Subcutaneous abdominal adipose tissue (tissue), 5 donors: ENCODE measurements around the gene MBTD1.
"Not testable (repeated sequence)": the region's sequence is repeated elsewhere in the genome, so short reads cannot be mapped to it uniquely, and the experiment has no call there.

Experiments used
- H3K27ac ChIP-seq: one replicate; pipeline ENCODE4 v1.7.0; 2013; ENCODE audit warnings: low read depth, mild to moderate bottlenecking, inconsistent platforms, low read length, moderate library complexity
- H3K27me3 ChIP-seq, 5 donors: one replicate each; pipeline ENCODE4 v1.7.0; 2013; ENCODE audit warnings: low read length in 5 of 5, inconsistent platforms in 1 of 5; ENCODE audit not compliant: control insufficient read depth in 5 of 5, insufficient read depth in 4 of 5
- H3K36me3 ChIP-seq, 5 donors: one replicate each; pipeline ENCODE4 v1.7.0; 2013; ENCODE audit warnings: low read length in 5 of 5; ENCODE audit not compliant: control insufficient read depth in 5 of 5, insufficient read depth in 5 of 5
- H3K4me1 ChIP-seq, 5 donors: one replicate each; pipeline ENCODE4 v1.7.0; 2013; ENCODE audit warnings: low read length in 5 of 5, mild to moderate bottlenecking in 3 of 5, moderate library complexity in 1 of 5; ENCODE audit not compliant: control insufficient read depth in 5 of 5, insufficient read depth in 5 of 5
- H3K4me3 ChIP-seq, 5 donors: one replicate each; pipeline ENCODE4 v1.7.0; 2013; ENCODE audit warnings: low read length in 5 of 5, low read depth in 1 of 5
- H3K9ac ChIP-seq, 5 donors: one replicate each; pipeline ENCODE4 v1.7.0; 2013; ENCODE audit warnings: low read length in 5 of 5, mild to moderate bottlenecking in 4 of 5, moderate library complexity in 3 of 5
- H3K9me3 ChIP-seq, 5 donors: one replicate each; pipeline ENCODE4 v1.7.0; 2013; ENCODE audit warnings: low read length in 5 of 5; ENCODE audit not compliant: control insufficient read depth in 5 of 5
- donor health status: healthy.
- donor health status: healthy.
- donor health status: healthy.
- donor health status: healthy.
- donor health status: healthy.

The MBTD1 gene

GRCh38 chr17:51259564-51260236 lies at the start of gene MBTD1:
Gene MBTD1, minus strand, starts transcription at chr17:51260049. Its CDS starts 34,888 bp downstream, at chr17:51225161.
- Histone ChIP-seq H3K9ac (peak within 1 kb of the TSS; percentile 70 to 99 (median 91)), H3K4me1 (peaks cover 10 to 47% (median 37%) of the 10 kb centered on the region in 5 donors), H3K9me3 (no peaks in the 10 kb centered on the region), H3K27me3 (peaks cover 0 to 4% (median 0%) of the 10 kb centered on the region in 5 donors), H3K4me3 (peak within 1 kb of the TSS; percentile 70 to 93 (median 85)), H3K27ac (peak within 1 kb of the TSS; percentile 97), H3K36me3 (peaks cover 0 to 10% (median 4%) of the 10 kb centered on the region in 5 donors)

GRCh38 chr17:51305182-51305581 lies 45.3 kb upstream of the MBTD1 start:
- Histone ChIP-seq H3K4me3 (no peak overlapping the region), H3K4me1 (no peaks in the 10 kb centered on the region), H3K27me3 (no peaks in the 10 kb centered on the region), H3K9ac (no peak overlapping the region), H3K36me3 (no peaks in the 10 kb centered on the region), H3K27ac (no peak overlapping the region), H3K9me3 (no peaks in the 10 kb centered on the region)

GRCh38 chr17:51299859-51300258 lies 40.0 kb upstream of the MBTD1 start:
- H3K9ac ChIP-seq, result peak overlapping the region in 1 of 5 donors; percentile 4
- peaks cover 5 to 22% (median 15%) of the 10 kb centered on the region in 5 donors for H3K36me3 ChIP-seq
- H3K4me1 ChIP-seq, result no peaks in the 10 kb centered on the region
- H3K27me3 ChIP-seq, result no peaks in the 10 kb centered on the region
- no peak overlapping the region for H3K27ac ChIP-seq
- H3K4me3 ChIP-seq, result no peak overlapping the region
- H3K9me3 ChIP-seq, result no peaks in the 10 kb centered on the region

GRCh38 chr17:51298508-51299371 lies 38.9 kb upstream of the MBTD1 start:
- no peak overlapping the region for H3K9ac ChIP-seq
- no peak overlapping the region for H3K4me3 ChIP-seq
- H3K27ac ChIP-seq, result no peak overlapping the region
- no peaks in the 10 kb centered on the region for H3K9me3 ChIP-seq
- no peaks in the 10 kb centered on the region for H3K4me1 ChIP-seq
- peaks cover 5 to 24% (median 15%) of the 10 kb centered on the region in 5 donors for H3K36me3 ChIP-seq
- no peaks in the 10 kb centered on the region for H3K27me3 ChIP-seq

GRCh38 chr17:51294338-51294737 lies 34.5 kb upstream of the MBTD1 start:
- H3K4me1 ChIP-seq, H3K9ac ChIP-seq, H3K4me3 ChIP-seq, H3K27ac ChIP-seq, H3K9me3 ChIP-seq, H3K27me3 ChIP-seq: not testable (repeated sequence)
- H3K36me3 ChIP-seq, result peaks cover 22 to 59% (median 36%) of the 10 kb centered on the region in 5 donors

GRCh38 chr17:51289696-51290111 lies 29.9 kb upstream of the MBTD1 start:
- H3K4me3 ChIP-seq, result no peak overlapping the region
- no peak overlapping the region for H3K9ac ChIP-seq
- H3K27me3 ChIP-seq, result no peaks in the 10 kb centered on the region
- H3K9me3 ChIP-seq, result no peaks in the 10 kb centered on the region
- peaks cover 44 to 85% (median 53%) of the 10 kb centered on the region in 5 donors for H3K36me3 ChIP-seq
- H3K27ac ChIP-seq, result no peak overlapping the region
- no peaks in the 10 kb centered on the region for H3K4me1 ChIP-seq

- Histone ChIP-seq H3K9ac (no peak overlapping the region), H3K27me3 (no peaks in the 10 kb centered on the region), H3K27ac (no peak overlapping the region), H3K36me3 (peaks cover 46 to 81% (median 56%) of the 10 kb centered on the region in 5 donors), H3K9me3 (no peaks in the 10 kb centered on the region), H3K4me3 (no peak overlapping the region), H3K4me1 (no peaks in the 10 kb centered on the region)
These were observed 27.6 kb upstream of the MBTD1 start for GRCh38 chr17:51287412-51287811.

- H3K9ac ChIP-seq, result no peak overlapping the region
- H3K9me3 ChIP-seq, result no peaks in the 10 kb centered on the region
- H3K27me3 ChIP-seq, result no peaks in the 10 kb centered on the region
- H3K36me3 ChIP-seq, result peaks cover 44 to 77% (median 59%) of the 10 kb centered on the region in 5 donors
- H3K27ac ChIP-seq, result no peak overlapping the region
- no peaks in the 10 kb centered on the region for H3K4me1 ChIP-seq
- H3K4me3 ChIP-seq, result no peak overlapping the region
These were observed 19.3 kb upstream of the MBTD1 start for GRCh38 chr17:51279183-51279582.

- H3K4me1 ChIP-seq, result peaks cover 0 to 6% (median 5%) of the 10 kb centered on the region in 5 donors
- H3K27me3 ChIP-seq, result no peaks in the 10 kb centered on the region
- H3K36me3 ChIP-seq, result peaks cover 43 to 81% (median 53%) of the 10 kb centered on the region in 5 donors
These were observed 15.5 kb upstream of the MBTD1 start for GRCh38 chr17:51275381-51275780.

GRCh38 chr17:51272812-51273211 lies 13.0 kb upstream of the MBTD1 start:
- H3K27ac ChIP-seq, result no peak overlapping the region
- peaks cover 30 to 76% (median 42%) of the 10 kb centered on the region in 5 donors for H3K36me3 ChIP-seq
- H3K4me1 ChIP-seq, result peaks cover 0 to 7% (median 6%) of the 10 kb centered on the region in 5 donors
- H3K9me3 ChIP-seq, result no peaks in the 10 kb centered on the region
- no peaks in the 10 kb centered on the region for H3K27me3 ChIP-seq
- H3K9ac ChIP-seq, result no peak overlapping the region
- H3K4me3 ChIP-seq, result no peak overlapping the region

More at GRCh38 chr17:51275381-51275780, 15.5 kb upstream of the MBTD1 start:
- H3K27ac ChIP-seq, result no peak overlapping the region
- no peak overlapping the region for H3K9ac ChIP-seq
- no peaks in the 10 kb centered on the region for H3K9me3 ChIP-seq
- no peak overlapping the region for H3K4me3 ChIP-seq
